ENCODE measurements around the gene BCAS4.

The BCAS4 gene

DNA sequence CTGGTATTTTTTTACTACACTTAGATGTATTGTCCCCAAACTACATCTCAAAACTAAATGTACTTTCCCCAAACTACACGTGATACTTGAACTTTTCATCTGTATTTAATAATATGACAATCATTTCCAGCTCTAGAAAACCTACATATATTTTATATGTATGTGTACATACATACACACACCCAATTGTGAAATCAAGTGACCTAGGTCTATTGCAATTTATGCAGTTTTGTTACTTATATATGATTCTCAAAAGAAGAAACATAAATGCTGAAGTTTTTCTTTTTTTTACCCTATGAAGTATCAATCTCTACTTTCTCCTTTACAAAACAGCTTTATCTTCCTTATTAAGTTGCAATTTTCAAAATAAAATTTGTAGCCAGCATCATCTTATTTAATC lies 131.7 kb downstream of the BCAS4 start:
- no peaks in the 10 kb centered on the region for H3K9me2 ChIP-seq (ENCODE audit: low read depth, low read length)
- peaks cover 81% of the 10 kb centered on the region for H3K36me3 ChIP-seq (ENCODE audit: insufficient read depth, low read length)
- H3K9me3 ChIP-seq (ENCODE audit: low read length) = no peaks in the 10 kb centered on the region
- H4K20me1 ChIP-seq (ENCODE audit: insufficient read depth, low read length) = peaks cover 5% of the 10 kb centered on the region; the same call in 1 of the 2 replicates
- no peaks in the 10 kb centered on the region for H3K27me3 ChIP-seq (ENCODE audit: insufficient read depth, low read length)
- 0 out of 2 replicates have a peak overlapping the region, but pooled peaks have one; percentile 32 for H3K4me2 ChIP-seq (ENCODE audit: low read length)
- H3K79me2 ChIP-seq (ENCODE audit: insufficient read depth, low read length) = peaks cover 89% of the 10 kb centered on the region
- no peak for TF ChIP-seq EZH2 (IDR thresholded peaks at IDR 0.05; ENCODE audit: borderline replicate concordance, low read length)
- TF ChIP-seq, protein P1, sequence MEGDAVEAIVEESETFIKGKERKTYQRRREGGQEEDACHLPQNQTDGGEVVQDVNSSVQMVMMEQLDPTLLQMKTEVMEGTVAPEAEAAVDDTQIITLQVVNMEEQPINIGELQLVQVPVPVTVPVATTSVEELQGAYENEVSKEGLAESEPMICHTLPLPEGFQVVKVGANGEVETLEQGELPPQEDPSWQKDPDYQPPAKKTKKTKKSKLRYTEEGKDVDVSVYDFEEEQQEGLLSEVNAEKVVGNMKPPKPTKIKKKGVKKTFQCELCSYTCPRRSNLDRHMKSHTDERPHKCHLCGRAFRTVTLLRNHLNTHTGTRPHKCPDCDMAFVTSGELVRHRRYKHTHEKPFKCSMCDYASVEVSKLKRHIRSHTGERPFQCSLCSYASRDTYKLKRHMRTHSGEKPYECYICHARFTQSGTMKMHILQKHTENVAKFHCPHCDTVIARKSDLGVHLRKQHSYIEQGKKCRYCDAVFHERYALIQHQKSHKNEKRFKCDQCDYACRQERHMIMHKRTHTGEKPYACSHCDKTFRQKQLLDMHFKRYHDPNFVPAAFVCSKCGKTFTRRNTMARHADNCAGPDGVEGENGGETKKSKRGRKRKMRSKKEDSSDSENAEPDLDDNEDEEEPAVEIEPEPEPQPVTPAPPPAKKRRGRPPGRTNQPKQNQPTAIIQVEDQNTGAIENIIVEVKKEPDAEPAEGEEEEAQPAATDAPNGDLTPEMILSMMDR (IDR thresholded peaks at IDR 0.05; ENCODE audit: low read length) = no peak
- peaks cover 83% of the 10 kb centered on the region for H3K4me1 ChIP-seq (ENCODE audit: insufficient read depth, low read length, severe bottlenecking)
- no peaks in the 10 kb centered on the region for H3F3A ChIP-seq (ENCODE audit: insufficient read depth, low read length)
- H3K27ac ChIP-seq (ENCODE audit: low read depth, low read length, poor library complexity, severe bottlenecking) = no peak overlapping the region
- H3K9ac ChIP-seq (ENCODE audit: low read length) = no peak overlapping the region
- no peak overlapping the region for H2AFZ ChIP-seq (ENCODE audit: low read length)
- no peak overlapping the region for H3K4me3 ChIP-seq (ENCODE audit: low read depth, low read length, poor library complexity, severe bottlenecking)
